ENCODE results near the gene PBRM1. TPM values are rescaled to one million over a fixed set of nuclear protein-coding genes. Genes with fewer than 3 reads are reported as not detected.
A peak's percentile ranks its signal among the peaks of the same experiment; 100 is the strongest.

PBRM1 gene
- total and polyA plus RNA-seq, 2 of the 13 experiments (the other 11 are each of a cell fraction or from before 2014, with no cell fraction given) = 10.9 to 33.2 TPM

DNA sequence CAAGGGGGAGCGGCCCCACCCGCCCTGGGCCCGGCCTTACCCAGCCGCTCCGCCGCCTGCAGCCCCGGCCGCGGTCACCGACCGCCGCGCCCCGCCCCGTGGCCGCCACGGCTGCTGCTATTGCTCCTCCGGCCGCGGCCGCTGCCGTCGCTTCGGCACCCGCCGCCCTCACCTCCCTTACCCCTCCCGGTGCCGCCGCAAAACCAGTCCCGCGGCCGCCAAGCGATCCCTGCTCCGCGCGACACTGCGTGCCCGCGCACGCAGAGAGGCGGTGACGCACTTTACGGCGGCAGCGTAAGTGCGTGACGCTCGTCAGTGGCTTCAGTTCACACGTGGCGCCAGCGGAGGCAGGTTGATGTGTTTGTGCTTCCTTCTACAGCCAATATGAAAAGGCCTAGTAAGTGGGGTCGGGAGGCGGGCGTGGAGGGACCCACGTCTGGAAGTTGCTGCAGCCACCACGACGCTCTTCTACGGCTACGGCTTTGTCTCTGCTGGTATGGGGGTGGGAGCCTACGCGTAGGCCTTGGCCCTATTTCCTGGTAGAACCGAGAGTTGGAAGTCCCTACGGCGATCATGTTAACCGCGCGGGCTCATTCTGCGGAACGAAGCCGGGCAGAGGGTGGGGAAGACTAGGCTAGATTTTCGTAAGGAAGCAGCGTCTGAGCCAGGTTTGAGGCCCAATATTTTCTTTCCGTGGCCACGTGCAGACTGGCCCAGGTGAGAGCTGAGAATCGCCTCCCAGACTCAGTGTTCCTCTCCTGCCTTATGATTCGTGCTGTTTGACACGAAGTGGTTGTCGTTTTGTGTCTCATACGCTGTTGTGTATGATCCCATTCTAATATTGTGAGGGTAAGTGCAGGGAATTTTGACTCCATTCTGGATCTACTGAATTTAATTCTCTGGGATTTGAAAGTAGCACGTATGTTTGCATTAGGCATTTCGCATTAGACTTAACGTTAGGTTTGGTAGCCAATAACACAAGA lies at the start of gene PBRM1, which contains the start of gene GNL3 (continued):
- TF ChIP-seq, protein P1, sequence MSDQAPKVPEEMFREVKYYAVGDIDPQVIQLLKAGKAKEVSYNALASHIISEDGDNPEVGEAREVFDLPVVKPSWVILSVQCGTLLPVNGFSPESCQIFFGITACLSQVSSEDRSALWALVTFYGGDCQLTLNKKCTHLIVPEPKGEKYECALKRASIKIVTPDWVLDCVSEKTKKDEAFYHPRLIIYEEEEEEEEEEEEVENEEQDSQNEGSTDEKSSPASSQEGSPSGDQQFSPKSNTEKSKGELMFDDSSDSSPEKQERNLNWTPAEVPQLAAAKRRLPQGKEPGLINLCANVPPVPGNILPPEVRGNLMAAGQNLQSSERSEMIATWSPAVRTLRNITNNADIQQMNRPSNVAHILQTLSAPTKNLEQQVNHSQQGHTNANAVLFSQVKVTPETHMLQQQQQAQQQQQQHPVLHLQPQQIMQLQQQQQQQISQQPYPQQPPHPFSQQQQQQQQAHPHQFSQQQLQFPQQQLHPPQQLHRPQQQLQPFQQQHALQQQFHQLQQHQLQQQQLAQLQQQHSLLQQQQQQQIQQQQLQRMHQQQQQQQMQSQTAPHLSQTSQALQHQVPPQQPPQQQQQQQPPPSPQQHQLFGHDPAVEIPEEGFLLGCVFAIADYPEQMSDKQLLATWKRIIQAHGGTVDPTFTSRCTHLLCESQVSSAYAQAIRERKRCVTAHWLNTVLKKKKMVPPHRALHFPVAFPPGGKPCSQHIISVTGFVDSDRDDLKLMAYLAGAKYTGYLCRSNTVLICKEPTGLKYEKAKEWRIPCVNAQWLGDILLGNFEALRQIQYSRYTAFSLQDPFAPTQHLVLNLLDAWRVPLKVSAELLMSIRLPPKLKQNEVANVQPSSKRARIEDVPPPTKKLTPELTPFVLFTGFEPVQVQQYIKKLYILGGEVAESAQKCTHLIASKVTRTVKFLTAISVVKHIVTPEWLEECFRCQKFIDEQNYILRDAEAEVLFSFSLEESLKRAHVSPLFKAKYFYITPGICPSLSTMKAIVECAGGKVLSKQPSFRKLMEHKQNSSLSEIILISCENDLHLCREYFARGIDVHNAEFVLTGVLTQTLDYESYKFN (CRISPR knock-in tag; conservative IDR thresholded peaks at IDR 0.05) = no peak
- TF ChIP-seq PAX8 (CRISPR knock-in tag; IDR thresholded peaks at IDR 0.05; ENCODE audit: borderline replicate concordance) (0 out of 2 replicates have a peak, but pooled peaks have one; percentile 72), ZNF605 (CRISPR knock-in tag; IDR thresholded peaks at IDR 0.05) (peak; percentile 97), ISL2 (CRISPR knock-in tag; IDR thresholded peaks at IDR 0.05) (peak; percentile 81), ZNF446 (CRISPR knock-in tag; IDR thresholded peaks at IDR 0.05) (0 out of 2 replicates have a peak, but pooled peaks have one; percentile 83), EHMT2 (IDR thresholded peaks at IDR 0.05; ENCODE audit: borderline replicate concordance, low read depth, low read length) (no peak), ZNF549 (CRISPR knock-in tag; IDR thresholded peaks at IDR 0.05) (no peak), STAT5B (CRISPR knock-in tag; IDR thresholded peaks at IDR 0.05) (no peak)
- TF ChIP-seq, protein P2, sequence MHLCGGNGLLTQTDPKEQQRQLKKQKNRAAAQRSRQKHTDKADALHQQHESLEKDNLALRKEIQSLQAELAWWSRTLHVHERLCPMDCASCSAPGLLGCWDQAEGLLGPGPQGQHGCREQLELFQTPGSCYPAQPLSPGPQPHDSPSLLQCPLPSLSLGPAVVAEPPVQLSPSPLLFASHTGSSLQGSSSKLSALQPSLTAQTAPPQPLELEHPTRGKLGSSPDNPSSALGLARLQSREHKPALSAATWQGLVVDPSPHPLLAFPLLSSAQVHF (CRISPR knock-in tag; IDR thresholded peaks at IDR 0.05) = 0 out of 2 replicates have a peak, but pooled peaks have one; percentile 63
- TF ChIP-seq, protein P3, sequence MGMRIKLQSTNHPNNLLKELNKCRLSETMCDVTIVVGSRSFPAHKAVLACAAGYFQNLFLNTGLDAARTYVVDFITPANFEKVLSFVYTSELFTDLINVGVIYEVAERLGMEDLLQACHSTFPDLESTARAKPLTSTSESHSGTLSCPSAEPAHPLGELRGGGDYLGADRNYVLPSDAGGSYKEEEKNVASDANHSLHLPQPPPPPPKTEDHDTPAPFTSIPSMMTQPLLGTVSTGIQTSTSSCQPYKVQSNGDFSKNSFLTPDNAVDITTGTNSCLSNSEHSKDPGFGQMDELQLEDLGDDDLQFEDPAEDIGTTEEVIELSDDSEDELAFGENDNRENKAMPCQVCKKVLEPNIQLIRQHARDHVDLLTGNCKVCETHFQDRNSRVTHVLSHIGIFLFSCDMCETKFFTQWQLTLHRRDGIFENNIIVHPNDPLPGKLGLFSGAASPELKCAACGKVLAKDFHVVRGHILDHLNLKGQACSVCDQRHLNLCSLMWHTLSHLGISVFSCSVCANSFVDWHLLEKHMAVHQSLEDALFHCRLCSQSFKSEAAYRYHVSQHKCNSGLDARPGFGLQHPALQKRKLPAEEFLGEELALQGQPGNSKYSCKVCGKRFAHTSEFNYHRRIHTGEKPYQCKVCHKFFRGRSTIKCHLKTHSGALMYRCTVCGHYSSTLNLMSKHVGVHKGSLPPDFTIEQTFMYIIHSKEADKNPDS (CRISPR knock-in tag; IDR thresholded peaks at IDR 0.05) = 0 out of 2 replicates have a peak, but pooled peaks have one; percentile 47
- TF ChIP-seq, protein P4, sequence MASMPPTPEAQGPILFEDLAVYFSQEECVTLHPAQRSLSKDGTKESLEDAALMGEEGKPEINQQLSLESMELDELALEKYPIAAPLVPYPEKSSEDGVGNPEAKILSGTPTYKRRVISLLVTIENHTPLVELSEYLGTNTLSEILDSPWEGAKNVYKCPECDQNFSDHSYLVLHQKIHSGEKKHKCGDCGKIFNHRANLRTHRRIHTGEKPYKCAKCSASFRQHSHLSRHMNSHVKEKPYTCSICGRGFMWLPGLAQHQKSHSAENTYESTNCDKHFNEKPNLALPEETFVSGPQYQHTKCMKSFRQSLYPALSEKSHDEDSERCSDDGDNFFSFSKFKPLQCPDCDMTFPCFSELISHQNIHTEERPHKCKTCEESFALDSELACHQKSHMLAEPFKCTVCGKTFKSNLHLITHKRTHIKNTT (CRISPR knock-in tag; IDR thresholded peaks at IDR 0.05) = no peak
- TF ChIP-seq, protein P5, sequence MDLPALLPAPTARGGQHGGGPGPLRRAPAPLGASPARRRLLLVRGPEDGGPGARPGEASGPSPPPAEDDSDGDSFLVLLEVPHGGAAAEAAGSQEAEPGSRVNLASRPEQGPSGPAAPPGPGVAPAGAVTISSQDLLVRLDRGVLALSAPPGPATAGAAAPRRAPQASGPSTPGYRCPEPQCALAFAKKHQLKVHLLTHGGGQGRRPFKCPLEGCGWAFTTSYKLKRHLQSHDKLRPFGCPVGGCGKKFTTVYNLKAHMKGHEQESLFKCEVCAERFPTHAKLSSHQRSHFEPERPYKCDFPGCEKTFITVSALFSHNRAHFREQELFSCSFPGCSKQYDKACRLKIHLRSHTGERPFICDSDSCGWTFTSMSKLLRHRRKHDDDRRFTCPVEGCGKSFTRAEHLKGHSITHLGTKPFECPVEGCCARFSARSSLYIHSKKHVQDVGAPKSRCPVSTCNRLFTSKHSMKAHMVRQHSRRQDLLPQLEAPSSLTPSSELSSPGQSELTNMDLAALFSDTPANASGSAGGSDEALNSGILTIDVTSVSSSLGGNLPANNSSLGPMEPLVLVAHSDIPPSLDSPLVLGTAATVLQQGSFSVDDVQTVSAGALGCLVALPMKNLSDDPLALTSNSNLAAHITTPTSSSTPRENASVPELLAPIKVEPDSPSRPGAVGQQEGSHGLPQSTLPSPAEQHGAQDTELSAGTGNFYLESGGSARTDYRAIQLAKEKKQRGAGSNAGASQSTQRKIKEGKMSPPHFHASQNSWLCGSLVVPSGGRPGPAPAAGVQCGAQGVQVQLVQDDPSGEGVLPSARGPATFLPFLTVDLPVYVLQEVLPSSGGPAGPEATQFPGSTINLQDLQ (CRISPR knock-in tag; IDR thresholded peaks at IDR 0.05) = no peak; the same call in 1 of the 2 replicates
- TF ChIP-seq, protein P6, sequence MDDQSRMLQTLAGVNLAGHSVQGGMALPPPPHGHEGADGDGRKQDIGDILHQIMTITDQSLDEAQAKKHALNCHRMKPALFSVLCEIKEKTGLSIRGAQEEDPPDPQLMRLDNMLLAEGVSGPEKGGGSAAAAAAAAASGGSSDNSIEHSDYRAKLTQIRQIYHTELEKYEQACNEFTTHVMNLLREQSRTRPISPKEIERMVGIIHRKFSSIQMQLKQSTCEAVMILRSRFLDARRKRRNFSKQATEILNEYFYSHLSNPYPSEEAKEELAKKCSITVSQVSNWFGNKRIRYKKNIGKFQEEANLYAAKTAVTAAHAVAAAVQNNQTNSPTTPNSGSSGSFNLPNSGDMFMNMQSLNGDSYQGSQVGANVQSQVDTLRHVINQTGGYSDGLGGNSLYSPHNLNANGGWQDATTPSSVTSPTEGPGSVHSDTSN (CRISPR knock-in tag; IDR thresholded peaks at IDR 0.05; ENCODE audit: borderline replicate concordance) = 0 out of 2 replicates have a peak, but pooled peaks have one; percentile 25
